NT2/D1 (cell line): ENCODE measurements around the gene ADAMTS2.

Experiments
- SUZ12 ChIP-seq: IDR thresholded peaks from 2 replicates; pipeline ENCODE4 v1.6.1; 2011; ENCODE audit not compliant: insufficient read length, insufficient read depth; ENCODE audit errors: extremely low read depth
- YY1 ChIP-seq: IDR thresholded peaks from 2 replicates; pipeline ENCODE4 v1.6.1; 2011; ENCODE audit not compliant: insufficient read length, insufficient read depth

GRCh38 chr5:179325296-179326031, 19.8 kb downstream of the ADAMTS2 start:
- TF ChIP-seq SUZ12 (no peak), YY1 (no peak)
